Right lobe of liver (tissue), 6 donors: ENCODE measurements around the gene NAP1L5. TPM values are rescaled to one million over a fixed set of nuclear protein-coding genes. Genes with fewer than 3 reads are reported as not detected.

Experiments used
- ATAC-seq, 4 donors: fragments of 200-7000 bp; cut with Tn5 transposase; one replicate each; pipeline ENCODE4 v1.9.1; 2020; ENCODE audit warnings: mild to moderate bottlenecking in 4 of 4, moderate library complexity in 4 of 4
- DNase-seq, 3 donors: peaks; one replicate each; pipeline ENCODE4 v3.0.0-alpha.2; 2020
- H3K27ac ChIP-seq, 3 donors: fragments of 200-600 bp; one replicate each; pipeline ENCODE4 v1.8.0; 2022
- H3K27me3 ChIP-seq, 2 donors: fragments of 200-600 bp; one replicate each; pipeline ENCODE4 v1.8.0; 2022
- H3K36me3 ChIP-seq, 4 donors: fragments of 200-600 bp; sonication (generic) in 1 of 4; one replicate each; pipeline versions ENCODE4 v1.5.1 to v1.8.0; 2017 to 2022; ENCODE audit warnings: control low read depth in 1 of 4
- H3K4me1 ChIP-seq, 4 donors: fragments of 200-600 bp; sonication (generic) in 1 of 4; one replicate each; pipeline versions ENCODE4 v1.5.1 to v1.8.0; 2017 to 2022; ENCODE audit warnings: control low read depth in 1 of 4
- H3K4me3 ChIP-seq, 3 donors: fragments of 200-600 bp; one replicate each; pipeline ENCODE4 v1.8.0; 2022
- H3K9me3 ChIP-seq, 4 donors: fragments of 200-600 bp; sonication (generic) in 1 of 4; one replicate each; pipeline versions ENCODE4 v1.5.1 to v1.8.0; 2017 to 2022; ENCODE audit warnings: control low read depth in 1 of 4
- POLR2A ChIP-seq: fragments of 450-650 bp; IDR thresholded peaks from one replicate; pipeline ENCODE4 v1.6.1; 2017; ENCODE audit warnings: antibody characterized with exemption, mild to moderate bottlenecking
- WGBS: methylation state at CpG from one replicate; pipeline ENCODE4 v1.1.6; 2018; ENCODE audit warnings: low coverage, low lambda C conversion rate; ENCODE audit not compliant: insufficient coverage; ENCODE audit errors: missing lambda C conversion rate; 5-methylcytosine and 5-hydroxymethylcytosine counted together
- intact Hi-C, 2 donors: fragments of 100-400 bp; cut with DNase I; formaldehyde crosslinking; loops; one replicate each; pipeline versions ENCODE4 v1.11.2 to v1.14.1; 2022
- total RNA-seq, 6 experiments: library from RNA; depleted of rRNA in 2 of 6; stranded (reverse); fragments of >200 nt in 2 of 6; fragmentation: NEBNext Ultra II Directional in 3 of 6; extraction: Animal tissue kit (Norgen Biotek cat#: 25700) in 3 of 6; gene quantifications; one replicate each; pipeline versions ENCODE4 v1.1.0 to v1.2.4, GENCODE V29; 2016 to 2023
- TF ChIP-seq, protein P1 (sequence below), 4 donors: fragments of 200-600 bp in 3 of 4; fragments of 450-650 bp in 1 of 4; IDR thresholded peaks; one replicate each; pipeline versions ENCODE4 v1.5.1 to v1.8.0; 2016 to 2022; ENCODE audit warnings: antibody characterized with exemption in 4 of 4, mild to moderate bottlenecking in 2 of 4
- donor health status: DM: no; HTN: yes; CAD: no.
- donor health status: DM: no; HTN: no; CAD: no.
- donor health status: DM: no; HTN: no; CAD: no.
- donor health status: DM: no; HTN: yes; CAD: no.
- donor health status: DM: no; HTN: yes; CAD: no.

NAP1L5 gene
- total RNA-seq, 6 experiments from 2014 or later = 1.8 to 5.7 (median 3.0) TPM

DNA sequence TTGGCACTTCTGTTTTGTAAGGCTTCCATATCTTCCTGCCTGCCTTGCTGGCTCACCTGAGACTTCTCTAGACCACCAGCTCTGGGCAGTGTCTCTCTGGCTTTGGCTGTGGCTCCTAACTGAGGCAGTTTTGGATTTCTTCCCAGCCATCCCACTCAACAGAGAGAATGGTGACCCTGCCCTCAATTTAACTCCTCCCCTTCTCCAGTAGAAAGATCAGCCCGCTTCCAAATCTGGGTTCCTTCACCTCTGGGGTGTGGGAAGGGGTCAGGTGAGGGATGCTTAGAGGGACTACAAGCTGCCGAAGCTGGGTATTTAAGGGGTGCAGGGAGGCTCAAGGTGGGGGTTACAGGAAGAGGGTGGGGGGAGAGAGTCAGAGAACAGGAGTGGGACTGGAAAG lies 23.7 kb downstream of the NAP1L5 start:
- Histone ChIP-seq H3K4me1 (no peaks in the 10 kb centered on the region), H3K9me3 (no peaks in the 10 kb centered on the region), H3K36me3 (peaks cover 0 to 14% (median 5%) of the 10 kb centered on the region in 4 donors), H3K4me3 (no peak overlapping the region), H3K27ac (no peak overlapping the region), H3K27me3 (no peaks in the 10 kb centered on the region)
- WGBS = 70% methylated on average over 2 of the region's 2 CpGs
- ATAC-seq = no peak
- no peak for TF ChIP-seq POLR2A
- TF ChIP-seq, protein P1, sequence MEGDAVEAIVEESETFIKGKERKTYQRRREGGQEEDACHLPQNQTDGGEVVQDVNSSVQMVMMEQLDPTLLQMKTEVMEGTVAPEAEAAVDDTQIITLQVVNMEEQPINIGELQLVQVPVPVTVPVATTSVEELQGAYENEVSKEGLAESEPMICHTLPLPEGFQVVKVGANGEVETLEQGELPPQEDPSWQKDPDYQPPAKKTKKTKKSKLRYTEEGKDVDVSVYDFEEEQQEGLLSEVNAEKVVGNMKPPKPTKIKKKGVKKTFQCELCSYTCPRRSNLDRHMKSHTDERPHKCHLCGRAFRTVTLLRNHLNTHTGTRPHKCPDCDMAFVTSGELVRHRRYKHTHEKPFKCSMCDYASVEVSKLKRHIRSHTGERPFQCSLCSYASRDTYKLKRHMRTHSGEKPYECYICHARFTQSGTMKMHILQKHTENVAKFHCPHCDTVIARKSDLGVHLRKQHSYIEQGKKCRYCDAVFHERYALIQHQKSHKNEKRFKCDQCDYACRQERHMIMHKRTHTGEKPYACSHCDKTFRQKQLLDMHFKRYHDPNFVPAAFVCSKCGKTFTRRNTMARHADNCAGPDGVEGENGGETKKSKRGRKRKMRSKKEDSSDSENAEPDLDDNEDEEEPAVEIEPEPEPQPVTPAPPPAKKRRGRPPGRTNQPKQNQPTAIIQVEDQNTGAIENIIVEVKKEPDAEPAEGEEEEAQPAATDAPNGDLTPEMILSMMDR (IDR thresholded peaks at IDR 0.05) = no peak
- intact Hi-C loops = no loop called here
- DNase-seq = no peak

DNA sequence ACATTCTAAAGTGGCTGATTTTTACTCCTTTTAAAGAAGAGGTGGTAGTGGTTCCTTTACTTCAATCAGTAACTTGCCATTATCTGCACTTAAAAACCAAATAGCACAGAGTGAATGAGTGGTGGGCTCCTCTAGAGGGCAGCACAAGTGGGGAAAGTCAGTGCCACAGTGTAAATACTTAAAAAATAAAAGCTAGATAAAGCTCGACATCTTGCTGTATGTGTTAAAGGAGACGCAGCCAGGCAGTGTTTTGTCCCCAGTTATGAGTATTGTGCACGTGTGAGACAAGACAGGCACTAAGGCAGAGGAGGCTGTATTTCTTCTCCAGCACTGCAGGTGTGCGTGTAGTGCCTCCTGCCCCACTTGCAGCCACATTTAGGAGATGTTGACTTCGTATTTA lies 24.6 kb downstream of the NAP1L5 start:
- DNase-seq = no peak
- peak; percentile 63 to 72 (median 68) for ATAC-seq

DNA sequence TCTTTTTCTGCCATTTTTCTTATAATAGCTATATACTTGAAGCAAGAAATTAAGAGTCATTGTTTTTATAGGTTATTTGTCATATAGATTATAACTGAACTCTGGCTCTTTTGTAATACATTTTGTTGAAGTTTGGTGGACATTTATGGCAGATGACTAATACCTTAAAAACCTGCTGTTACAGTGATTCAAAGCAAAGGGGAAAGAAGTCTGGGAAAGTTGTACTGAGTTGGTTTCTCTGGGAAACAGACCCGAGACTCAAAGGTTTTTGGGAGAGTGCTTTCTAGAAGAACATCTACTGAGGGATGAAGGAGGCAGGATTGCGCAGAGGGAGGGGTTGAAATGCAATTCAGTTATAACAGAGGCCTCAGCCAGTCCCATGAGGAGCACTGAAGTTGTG lies 35.9 kb downstream of the NAP1L5 start:
- whole genome bisulfite sequencing = 100% methylated on average over 1 of the region's 2 CpGs
- intact Hi-C loops = no loop called here
- DNase-seq (no peak), ATAC-seq (no peak)
- Histone ChIP-seq H3K4me1 (peaks cover 0 to 17% (median 3%) of the 10 kb centered on the region in 4 donors), H3K4me3 (no peak overlapping the region), H3K27me3 (no peaks in the 10 kb centered on the region), H3K27ac (no peak overlapping the region), H3K36me3 (no peaks in the 10 kb centered on the region), H3K9me3 (no peaks in the 10 kb centered on the region)
- TF ChIP-seq, protein P1 (IDR thresholded peaks at IDR 0.05) = no peak
- no peak for TF ChIP-seq POLR2A

More for the DNA sequence above, 24.6 kb downstream of the NAP1L5 start:
- H3K4me1 ChIP-seq = no peaks in the 10 kb centered on the region
- no peak overlapping the region for H3K27ac ChIP-seq
- intact Hi-C loops = no loop called here
- peaks cover 0 to 8% (median 3%) of the 10 kb centered on the region in 4 donors for H3K36me3 ChIP-seq
- H3K27me3 ChIP-seq = no peaks in the 10 kb centered on the region
- WGBS = 60% methylated on average over 5 of the region's 5 CpGs
- no peak overlapping the region for H3K4me3 ChIP-seq
- TF ChIP-seq, protein P1 (IDR thresholded peaks at IDR 0.05) = peak; percentile 35 to 56 (median 54)
- TF ChIP-seq POLR2A = no peak
- no peaks in the 10 kb centered on the region for H3K9me3 ChIP-seq

- peak overlapping the region in 2 of 3 donors; percentile 10 to 41 for H3K27ac ChIP-seq
- intact Hi-C loops = no loop called here
- TF ChIP-seq, protein P1 (IDR thresholded peaks at IDR 0.05) = no peak
- TF ChIP-seq POLR2A = no peak
- H3K36me3 ChIP-seq = peaks cover 0 to 9% (median 0%) of the 10 kb centered on the region in 4 donors
- DNase-seq (peak in 1 of 3 donors; percentile 49), ATAC-seq (peak; percentile 69 to 86 (median 81))
- H3K9me3 ChIP-seq = no peaks in the 10 kb centered on the region
- 69% methylated on average over 7 of the region's 7 CpGs for WGBS
- no peak overlapping the region for H3K4me3 ChIP-seq
- no peaks in the 10 kb centered on the region for H3K27me3 ChIP-seq
- peaks cover 0 to 17% (median 3%) of the 10 kb centered on the region in 4 donors for H3K4me1 ChIP-seq
Observed at GRCh38 chr4:88660446-88661294, 37.0 kb downstream of the NAP1L5 start.
